ENCODE measurements around the gene XPNPEP2.

GRCh38 chrX:129772796-129773431 is 34.1 kb downstream of the XPNPEP2 start:
- TF ChIP-seq CTCF (conservative IDR thresholded peaks at IDR 0.05), result no peak
- TF ChIP-seq EZH2 (IDR thresholded peaks at IDR 0.05; ENCODE audit: low read depth), result no peak
